NCI-H146 (cell line): ENCODE results near the gene HECTD4.
"Not testable (repeated sequence)": the region's sequence is repeated elsewhere in the genome, so short reads cannot be mapped to it uniquely, and the experiment has no call there.

Experiments used
- DNase-seq: peaks from one replicate; lab custom pipeline; 2025; lab: John Stamatoyannopoulos, UW

The HECTD4 gene

DNA sequence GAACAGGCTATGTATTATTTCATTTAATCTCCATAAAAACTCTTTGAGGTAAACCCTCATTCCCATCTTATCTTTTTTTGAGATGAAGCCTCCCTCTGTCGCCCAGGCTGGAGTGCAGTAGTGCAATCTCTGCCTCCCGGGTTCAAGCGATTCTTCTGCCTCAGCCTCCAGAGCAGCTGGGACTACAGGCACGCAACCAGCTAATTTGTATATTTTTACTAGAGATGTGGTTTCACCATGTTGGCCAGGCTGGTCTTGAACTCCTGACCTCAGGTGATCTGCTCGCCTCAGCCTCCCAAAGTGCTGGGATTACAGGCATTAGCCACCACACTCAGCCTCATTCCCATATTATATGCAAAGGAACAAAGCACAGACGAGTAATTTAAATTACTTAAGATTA is 25.5 kb upstream of the HECTD4 start:
- not testable (repeated sequence) for DNase-seq

DNA sequence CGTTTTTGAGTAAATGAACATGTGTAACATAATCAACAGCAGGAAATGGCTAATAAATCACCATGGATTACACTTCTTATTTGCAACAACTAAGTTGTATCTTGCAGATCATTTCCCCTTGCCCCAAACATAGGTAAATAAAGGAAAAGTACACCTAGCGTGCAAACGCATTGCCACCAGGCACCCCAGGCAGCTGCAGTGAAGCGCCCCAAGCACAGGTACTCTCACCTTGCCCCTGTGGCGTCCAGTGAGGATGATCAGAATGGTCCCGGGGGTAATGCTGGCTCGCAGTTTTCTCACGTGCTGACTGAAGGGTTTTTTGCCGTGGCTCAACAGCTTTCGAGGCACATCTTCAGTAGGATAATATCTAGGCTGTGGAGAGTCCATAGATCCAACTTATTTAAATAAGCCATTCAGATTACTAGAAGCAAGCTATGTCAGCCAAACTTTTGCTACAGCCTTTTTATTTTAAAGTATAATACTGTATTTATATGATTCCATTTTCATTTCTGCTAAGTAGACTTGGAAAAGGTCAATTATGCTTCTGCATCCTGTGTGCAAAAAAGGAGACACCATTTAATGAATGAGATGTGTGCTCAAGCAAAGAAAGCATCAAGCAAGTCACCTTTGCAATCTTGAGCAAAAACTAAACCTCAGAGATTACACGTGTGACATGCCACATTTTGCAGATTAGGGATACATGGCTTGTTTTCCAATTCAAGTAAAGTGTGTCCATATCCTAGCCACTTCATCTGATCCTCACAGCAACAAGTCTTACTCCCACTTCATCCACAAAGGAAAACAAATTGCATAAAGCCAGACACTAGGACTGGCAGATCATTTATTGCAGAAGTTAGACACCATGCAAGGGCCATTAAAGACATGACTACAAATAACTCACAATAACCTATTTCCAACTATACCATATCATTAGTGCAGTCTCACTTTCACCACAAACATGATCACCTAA is 24.6 kb upstream of the HECTD4 start:
- DNase-seq: no peak

- no peak for DNase-seq
These were observed 19.8 kb upstream of the HECTD4 start for GRCh38 chr12:112401903-112402498.

DNA sequence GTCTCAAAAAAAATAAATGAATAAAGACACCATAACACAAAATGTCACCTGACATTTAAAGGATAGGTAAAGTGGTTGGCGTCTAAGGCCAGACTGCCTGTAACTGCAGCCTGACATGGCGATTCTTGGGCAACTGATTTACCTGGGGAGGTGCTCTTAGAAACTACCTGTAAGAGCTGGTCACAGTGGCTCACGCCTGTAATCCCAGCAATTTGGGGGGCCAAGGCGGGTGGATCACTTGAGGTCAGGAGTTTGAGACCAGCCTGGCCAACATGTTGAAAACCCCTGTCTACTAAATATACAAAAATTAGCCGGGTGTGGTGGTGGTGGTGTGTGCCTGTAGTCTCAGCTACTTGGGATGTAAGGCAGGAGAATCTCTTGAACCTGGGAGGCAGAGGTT is 18.8 kb upstream of the HECTD4 start:
- no peak for DNase-seq

GRCh38 chr12:112393328-112393727 is 11.1 kb upstream of the HECTD4 start:
- DNase-seq: no peak

DNA sequence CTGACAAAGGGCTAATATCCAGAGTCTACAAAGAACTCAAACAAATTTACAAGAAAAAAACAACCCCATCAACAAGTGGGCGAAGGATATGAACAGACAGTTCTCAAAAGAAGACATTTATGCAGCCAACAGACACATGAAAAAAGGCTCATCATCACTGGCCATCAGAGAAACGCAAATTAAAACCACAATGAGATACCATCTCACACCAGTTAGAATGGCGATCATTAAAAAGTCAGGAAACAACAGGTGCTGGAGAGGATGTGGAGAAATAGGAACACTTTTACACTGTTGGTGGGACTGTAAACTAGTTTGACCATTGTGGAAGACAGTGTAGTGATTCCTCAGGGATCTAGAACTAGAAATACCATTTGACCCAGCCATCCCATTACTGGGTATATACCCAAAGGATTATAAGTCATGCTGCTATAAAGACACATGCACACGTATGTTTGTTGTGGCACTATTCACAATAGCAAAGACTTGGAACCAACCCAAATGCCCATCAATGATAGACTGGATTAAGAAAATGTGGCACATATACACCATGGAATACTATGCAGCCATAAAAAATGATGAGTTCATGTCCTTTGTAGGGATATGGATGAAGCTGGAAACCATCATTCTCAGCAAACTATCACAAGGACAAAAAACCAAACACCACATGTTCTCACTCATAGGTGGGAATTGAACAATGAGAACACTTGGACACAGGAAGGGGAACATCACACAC is 7.9 kb upstream of the HECTD4 start:
- not testable (repeated sequence) for DNase-seq

DNA sequence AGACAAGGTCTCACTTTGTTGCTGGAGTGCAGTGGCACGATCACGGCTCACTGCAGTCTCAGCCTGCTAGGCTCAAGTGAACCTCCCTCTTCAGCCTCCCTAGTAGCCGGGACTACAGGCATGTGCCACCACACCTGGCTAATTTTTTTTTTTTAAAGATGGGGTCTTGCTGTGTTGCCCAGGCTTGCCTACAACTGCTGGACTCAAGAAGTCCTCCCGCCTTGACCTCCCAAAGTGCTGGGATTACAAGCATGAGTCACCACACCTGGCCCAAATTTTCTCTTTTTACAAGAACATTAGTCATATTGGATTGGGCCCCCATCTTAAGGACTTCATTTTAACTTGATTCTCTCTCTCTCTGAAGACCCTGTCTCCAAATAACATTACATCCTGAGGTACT is 7.0 kb upstream of the HECTD4 start:
- no peak for DNase-seq

- DNase-seq: no peak
These were observed 4.5 kb upstream of the HECTD4 start for GRCh38 chr12:112386726-112387125.

DNA sequence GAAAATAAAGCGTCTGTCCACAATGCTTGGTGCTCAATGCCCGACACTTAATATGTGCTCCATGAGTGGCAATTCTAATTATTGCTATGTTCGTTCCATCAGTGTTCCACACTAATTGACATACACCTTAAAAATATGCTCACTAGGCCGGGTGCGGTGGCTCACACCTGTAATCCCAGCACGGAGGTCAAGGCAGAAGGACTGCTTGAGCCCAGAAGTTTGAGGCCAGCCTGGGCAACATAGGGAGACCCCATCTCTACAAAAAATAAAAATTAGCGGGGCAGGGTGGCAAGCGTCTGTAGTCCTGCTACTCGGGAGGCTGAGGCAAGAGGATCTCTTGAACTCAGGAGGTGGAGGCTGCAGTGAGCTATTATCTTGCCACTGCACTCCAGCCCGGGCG is 635 bp upstream of the HECTD4 start:
- no peak for DNase-seq

GRCh38 chr12:112381406-112381882 is 787 bp downstream of the HECTD4 start:
- DNase-seq: peak; percentile 68

DNA sequence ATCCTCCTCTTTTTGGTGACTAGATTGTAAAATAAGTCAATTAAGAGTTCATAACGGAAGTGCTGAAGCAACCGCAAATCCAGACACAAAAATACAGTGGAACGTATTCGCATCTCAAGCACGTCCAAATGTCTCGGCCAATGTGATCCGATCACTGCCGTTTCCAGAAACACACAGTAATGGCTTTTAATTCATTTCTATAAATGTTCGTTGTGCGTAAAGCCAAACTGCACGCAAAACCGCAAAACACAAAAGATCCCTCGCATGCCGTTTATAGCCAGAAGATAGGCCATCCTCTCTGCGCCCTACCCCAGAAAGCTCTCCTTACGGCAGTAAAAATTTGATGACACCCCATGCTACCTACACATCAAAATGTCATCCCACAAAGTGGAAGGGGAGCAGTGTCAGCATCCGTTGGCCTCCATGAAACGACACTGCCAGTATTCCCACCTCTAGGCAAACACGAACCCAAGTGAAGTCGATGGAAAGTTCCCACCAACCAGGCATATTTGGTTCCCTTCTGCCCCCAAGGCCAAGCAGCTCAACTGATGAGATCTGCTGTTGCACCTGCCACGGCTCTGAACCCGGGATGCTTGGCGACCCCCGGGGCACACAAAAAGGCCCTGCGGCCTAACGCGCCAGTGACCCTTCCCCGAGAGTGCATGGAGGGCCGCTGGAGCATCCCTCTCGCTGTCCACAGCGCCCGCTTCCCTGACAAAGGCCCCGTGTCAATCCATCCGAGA is 1.4 kb downstream of the HECTD4 start:
- peak; percentile 50 for DNase-seq

DNA sequence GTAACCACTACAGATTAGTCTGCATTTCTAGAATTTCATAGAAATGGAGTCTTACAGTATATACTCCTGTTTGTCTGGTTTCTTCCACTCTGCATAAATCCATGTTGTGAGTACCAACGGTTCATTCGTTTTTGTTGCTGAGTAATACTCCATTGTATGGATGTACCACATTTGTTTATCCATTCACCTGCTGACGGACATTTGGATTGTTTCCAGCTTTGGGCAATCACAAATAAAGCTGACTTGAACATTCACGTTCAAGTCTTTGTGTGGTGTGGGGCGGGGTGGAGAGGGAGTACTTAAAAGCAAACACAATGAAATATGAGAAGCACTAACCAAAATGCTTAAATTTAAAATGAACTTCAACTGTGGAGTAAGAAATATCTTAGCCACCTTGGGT is 7.1 kb downstream of the HECTD4 start:
- DNase-seq: no peak

DNA sequence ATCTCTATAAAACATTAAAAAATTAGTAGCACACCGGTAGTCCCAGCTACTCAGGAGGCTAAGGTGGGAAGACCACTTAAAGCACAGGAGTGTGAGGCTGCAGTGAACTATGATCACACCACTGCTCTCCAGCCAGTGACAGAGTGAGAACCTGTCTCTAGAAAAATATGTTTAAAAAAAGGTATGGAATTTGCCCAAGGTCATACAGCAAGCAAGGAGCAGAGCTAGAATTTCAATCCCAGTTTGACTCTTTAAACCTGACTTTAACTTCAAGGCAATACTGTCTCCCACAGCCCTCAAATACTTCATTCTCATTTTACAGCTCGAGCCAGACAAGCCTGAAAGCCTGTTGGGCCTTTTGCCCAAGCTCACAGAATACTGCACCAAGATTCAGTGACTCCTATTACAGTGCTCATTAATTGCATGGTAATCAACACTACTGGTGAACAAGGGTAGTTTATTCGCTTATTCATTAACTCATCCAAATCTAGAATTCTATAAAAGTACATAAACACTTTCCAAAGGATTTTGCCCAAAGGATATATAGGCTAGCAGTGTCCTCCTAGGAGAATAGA is 8.0 kb downstream of the HECTD4 start:
- no peak for DNase-seq

DNA sequence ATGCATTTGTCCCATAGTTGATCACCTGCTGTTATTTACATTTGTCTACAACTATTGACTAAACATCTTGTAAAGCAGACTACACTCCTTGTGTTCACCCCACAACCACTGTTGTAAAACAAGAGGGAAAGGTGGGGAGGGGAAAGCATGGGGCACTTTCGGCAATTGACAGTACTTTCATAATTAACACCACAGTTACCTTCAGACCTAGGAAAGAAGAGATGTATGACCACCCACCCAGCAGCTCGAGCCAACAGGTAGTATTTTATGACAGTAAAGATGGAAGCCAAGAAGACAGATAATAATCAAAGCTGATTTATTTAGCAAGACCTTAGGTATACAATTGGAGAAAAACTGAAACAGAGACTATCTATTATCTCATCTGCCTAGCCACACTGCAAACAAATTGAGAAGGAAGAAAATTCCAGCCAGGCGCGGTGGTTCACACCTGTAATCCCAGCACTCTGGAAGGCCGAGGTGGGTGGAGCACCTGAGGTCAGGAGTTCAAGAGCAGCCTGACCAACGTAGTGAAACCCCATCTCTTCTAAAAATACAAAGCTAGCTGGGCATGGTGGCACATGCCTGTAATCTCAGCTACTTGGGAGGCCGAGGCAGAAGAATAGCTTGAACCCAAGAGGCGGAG is 11.2 kb downstream of the HECTD4 start:
- no peak for DNase-seq

GRCh38 chr12:112370199-112370598 is 12.0 kb downstream of the HECTD4 start:
- no peak for DNase-seq

- no peak for DNase-seq
These were observed 13.4 kb downstream of the HECTD4 start for GRCh38 chr12:112368856-112369255.

DNA sequence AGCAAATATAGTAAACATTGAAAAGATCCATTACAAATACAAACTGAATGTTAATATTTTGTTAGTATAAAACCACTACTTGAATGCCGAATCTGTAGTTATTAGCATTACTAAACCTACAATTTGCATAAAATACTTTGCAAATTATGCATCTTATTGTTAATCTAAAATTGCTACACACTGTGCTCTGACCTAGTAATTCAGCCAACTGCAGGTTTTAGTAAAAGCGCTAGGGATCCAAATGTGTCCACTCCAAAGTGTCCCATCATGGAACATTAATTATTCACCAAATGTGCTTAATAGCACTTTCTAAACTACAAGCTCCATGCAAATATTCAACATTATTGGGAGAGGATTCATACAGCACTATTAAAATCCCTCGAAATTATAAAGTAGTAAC is 14.3 kb downstream of the HECTD4 start:
- no peak for DNase-seq

- peak; percentile 18 for DNase-seq
These were observed 19.9 kb downstream of the HECTD4 start for GRCh38 chr12:112362310-112362709.

GRCh38 chr12:112361271-112361670 is 21.0 kb downstream of the HECTD4 start:
- DNase-seq: no peak

DNA sequence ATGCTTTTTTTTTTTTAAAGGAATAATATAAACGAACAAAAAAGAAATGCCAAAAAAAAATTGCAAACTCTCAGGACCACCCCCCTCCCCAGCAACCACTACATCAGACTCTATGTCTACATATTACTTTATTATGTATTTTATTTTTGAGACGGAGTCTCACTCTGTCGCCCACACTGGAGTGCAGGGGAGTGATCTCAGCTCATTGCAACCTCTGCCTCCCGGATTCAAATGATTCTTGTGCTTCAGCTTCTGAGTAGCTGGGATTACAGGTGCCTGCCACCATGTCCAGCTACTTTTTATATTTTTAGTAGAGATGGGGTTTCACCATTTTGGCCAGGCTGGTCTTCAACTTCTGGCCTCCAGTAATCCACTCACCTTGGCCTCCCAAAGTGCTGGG is 22.9 kb downstream of the HECTD4 start:
- no peak for DNase-seq

DNA sequence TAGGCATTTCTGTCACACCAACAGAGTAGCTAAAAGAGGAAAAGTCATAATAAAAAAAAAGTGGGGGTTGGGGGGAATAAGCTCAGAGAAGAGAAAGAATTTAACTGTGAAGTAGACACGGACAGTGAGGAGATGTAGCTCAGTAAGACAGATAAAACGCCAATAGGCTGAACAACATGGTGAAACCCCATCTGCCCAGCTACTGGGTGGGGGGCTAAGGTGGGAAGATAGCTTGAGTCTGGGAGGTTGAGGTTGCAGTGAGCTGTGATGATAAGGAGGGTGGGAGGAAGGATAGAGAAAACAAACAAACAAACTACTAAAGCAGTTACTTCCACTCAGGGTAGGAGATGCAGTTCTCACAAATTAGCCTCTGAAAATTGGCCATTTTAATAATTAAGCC is 25.0 kb downstream of the HECTD4 start:
- no peak for DNase-seq
